K562 (cell line): Measurements from ENCODE around the gene ST7. TPM values are rescaled to one million over a fixed set of nuclear protein-coding genes. Genes with fewer than 3 reads are reported as not detected.

Experiments used
- ATAC-seq: fragments of 200-7000 bp; cut with Tn5 transposase; 3 replicates; pipeline ENCODE4 v1.9.1; 2020; ENCODE audit warnings: moderate library complexity
- BruUV-seq: library from RNA; stranded (reverse); fragments of 400-500 nt; replicated peaks from 2 replicates; lab custom pipeline; 2021; lab: Mats Ljungman, UMichigan
- CTCF ChIA-PET: fragments of 300-600 bp; formaldehyde crosslinking; extraction: SDS; loops from one replicate; lab custom pipeline; 2021; ENCODE audit warnings: low intra/inter-chr PET ratio; lab: Yijun Ruan, JAX
- POLR2A ChIA-PET: fragments of 300-600, 350-650 bp; sonication (Branson Sonifier 250); formaldehyde crosslinking; extraction: SDS; loops from one replicate; lab custom pipeline; 2021; ENCODE audit warnings: antibody characterized with exemption, inconsistent platforms; lab: Yijun Ruan, JAX
- DNase-seq, 4 experiments: peaks; one replicate each; pipeline versions ENCODE4 v3.0.0 to v3.0.0-alpha.2; 2011 to 2018; ENCODE audit warnings: low spot score in 3 of 4, mixed read lengths in 3 of 4; ENCODE audit errors: extremely low read depth in 1 of 4
- FAIRE-seq: peaks from 2 replicates; lab custom pipeline; 2011; peaks lifted over from hg19 to GRCh38; lab: Jason Lieb, UNC
- H2AFZ ChIP-seq: 2 replicates; pipeline ENCODE4 v1.6.0; 2011; ENCODE audit warnings: low read depth, low read length, control low read depth, inconsistent platforms
- H3K27ac ChIP-seq: fragments of 200-600 bp; 3 replicates; pipeline ENCODE4 v1.8.0; 2011; ENCODE audit warnings: low read depth, mild to moderate bottlenecking, control low read depth, inconsistent platforms, low read length, moderate library complexity, mixed read lengths; ENCODE audit errors: extremely low read depth
- H3K27me3 ChIP-seq, 2 experiments: fragments of 300-600 bp in 1 of 2; 2 replicates in 1 of 2; 3 replicates in 1 of 2; pipeline versions ENCODE4 v1.6.0 to v1.8.0; 2011; ENCODE audit warnings: inconsistent platforms in 2 of 2, low read length in 2 of 2, mild to moderate bottlenecking in 1 of 2, mixed read lengths in 1 of 2, moderate library complexity in 1 of 2; ENCODE audit not compliant: control insufficient read depth in 2 of 2, insufficient read depth in 2 of 2
- H3K36me3 ChIP-seq: fragments of 300-600 bp; 3 replicates; pipeline ENCODE4 v1.8.0; 2011; ENCODE audit warnings: mild to moderate bottlenecking, low read length, inconsistent platforms; ENCODE audit not compliant: control insufficient read depth, insufficient read depth
- H3K4me1 ChIP-seq, 2 experiments: fragments of 200-600 bp in 1 of 2; replicated peaks in 1 of 2; 2 replicates in 1 of 2; 3 replicates in 1 of 2; pipeline versions ENCODE4 v1.5.1 to v1.8.0; 2011; ENCODE audit warnings: inconsistent platforms in 2 of 2, low read length in 2 of 2, mild to moderate bottlenecking in 1 of 2, mixed read lengths in 1 of 2, moderate library complexity in 1 of 2; ENCODE audit not compliant: control insufficient read depth in 2 of 2, insufficient read depth in 2 of 2
- H3K4me2 ChIP-seq: 2 replicates; pipeline ENCODE4 v1.6.1; 2011; ENCODE audit warnings: low read length, control low read depth, inconsistent platforms, mixed read lengths; ENCODE audit not compliant: insufficient read depth
- H3K4me3 ChIP-seq: fragments of 200-600 bp; sonication (generic), shearing (Covaris generic); 2 replicates; pipeline ENCODE4 v1.5.1; 2016; ENCODE audit warnings: control low read depth, inconsistent platforms
- H3K79me2 ChIP-seq: fragments of 200-600 bp; 3 replicates; pipeline ENCODE4 v1.8.0; 2011; ENCODE audit warnings: low read length, inconsistent platforms; ENCODE audit not compliant: control insufficient read depth, insufficient read depth
- H3K9ac ChIP-seq, 2 experiments: 2 replicates each; pipeline versions ENCODE4 v1.6.0 to v1.6.1; 2011; ENCODE audit warnings: low read depth in 2 of 2, low read length in 2 of 2, control low read depth in 1 of 2, inconsistent platforms in 1 of 2, mild to moderate bottlenecking in 1 of 2, mixed read lengths in 1 of 2; ENCODE audit not compliant: insufficient read depth in 1 of 2
- H3K9me1 ChIP-seq: one replicate; pipeline ENCODE4 v1.6.0; 2011; ENCODE audit warnings: inconsistent platforms, mild to moderate bottlenecking, low read length, moderate library complexity; ENCODE audit not compliant: control insufficient read depth, insufficient read depth
- H3K9me3 ChIP-seq: replicated peaks from 2 replicates; pipeline ENCODE4 v1.5.1; 2011; ENCODE audit warnings: low read depth, low read length, inconsistent platforms; ENCODE audit not compliant: control insufficient read depth, insufficient read depth
- H4K20me1 ChIP-seq: replicated peaks from 2 replicates; pipeline ENCODE4 v1.6.1; 2011; ENCODE audit warnings: low read length, inconsistent platforms, mixed read lengths; ENCODE audit not compliant: control insufficient read depth, insufficient read depth
- ATF2 ChIP-seq: sonication (generic); formaldehyde crosslinking; IDR thresholded peaks from 2 replicates; pipeline ENCODE4 v1.8.1; 2022; ENCODE audit warnings: missing genetic modification reagents
- C11orf30 ChIP-seq: fragments of 450-650 bp; IDR thresholded peaks from 2 replicates; pipeline ENCODE4 v1.6.1; 2016; ENCODE audit warnings: low read depth, mild to moderate bottlenecking
- CAMTA2 ChIP-seq: fragments of 250-450 bp; sonication (Bioruptor Pico); conservative IDR thresholded peaks from 2 replicates; pipeline ENCODE4 v1.5.1; 2022
- CEBPG ChIP-seq, 3 experiments: fragments of 200-800 bp in 1 of 3; sonication (Bioruptor generic) in 1 of 3; sonication (generic) in 1 of 3; formaldehyde crosslinking in 1 of 3; IDR thresholded peaks in 2 of 3; conservative IDR thresholded peaks in 1 of 3; 2 replicates each; pipeline versions ENCODE4 v1.6.1 to v1.8.0; 2016 to 2022; ENCODE audit warnings: missing compliant biosample characterization in 2 of 3, missing genetic modification characterization in 2 of 3, mild to moderate bottlenecking in 1 of 3, missing genetic modification reagents in 1 of 3
- DIDO1 ChIP-seq: fragments of 450-650 bp; IDR thresholded peaks from 2 replicates; pipeline ENCODE4 v1.6.1; 2016; ENCODE audit warnings: low read depth, missing biosample characterization, missing genetic modification characterization
- MAFF ChIP-seq: IDR thresholded peaks from 2 replicates; pipeline ENCODE4 v1.6.1; 2012; ENCODE audit warnings: low read length, improper control_type of control experiment
- MAFK ChIP-seq: IDR thresholded peaks from 2 replicates; pipeline ENCODE4 v1.6.1; 2011; ENCODE audit warnings: low read length, improper control_type of control experiment
- MBD2 ChIP-seq: sonication (generic); IDR thresholded peaks from 2 replicates; pipeline ENCODE4 v1.6.1; 2016; ENCODE audit warnings: low read depth, borderline replicate concordance
- PYGO2 ChIP-seq: fragments of 450-650 bp; IDR thresholded peaks from 2 replicates; pipeline ENCODE4 v1.6.1; 2016; ENCODE audit warnings: mild to moderate bottlenecking, missing genetic modification characterization, moderate library complexity, missing compliant biosample characterization
- RBM39 ChIP-seq: fragments of 200-400 bp; formaldehyde crosslinking; optimal IDR thresholded peaks from 2 replicates; pipeline ENCODE3; 2018; ENCODE audit warnings: low read depth, low read length
- SNRNP70 ChIP-seq: fragments of 200-400 bp; formaldehyde crosslinking; optimal IDR thresholded peaks from 2 replicates; pipeline ENCODE3; 2017; ENCODE audit warnings: low read depth, low read length
- TCF3 ChIP-seq: sonication (generic); formaldehyde crosslinking; IDR thresholded peaks from 2 replicates; pipeline ENCODE4 v1.4.0; 2020; ENCODE audit warnings: mild to moderate bottlenecking, missing genetic modification reagents
- USF1 ChIP-seq: sonication (generic); formaldehyde crosslinking; IDR thresholded peaks from 2 replicates; pipeline ENCODE4 v1.9.0; 2022; ENCODE audit warnings: mild to moderate bottlenecking, missing genetic modification reagents
- ZBTB11 ChIP-seq, 3 experiments: fragments of 200-800 bp in 1 of 3; fragments of 250-450 bp in 1 of 3; fragments of 450-650 bp in 1 of 3; sonication (Bioruptor Pico) in 1 of 3; sonication (Bioruptor generic) in 1 of 3; formaldehyde crosslinking in 1 of 3; IDR thresholded peaks; 2 replicates each; pipeline versions ENCODE4 v1.6.1 to v1.8.0; 2016 to 2022; ENCODE audit warnings: mild to moderate bottlenecking in 2 of 3, missing genetic modification characterization in 2 of 3, missing compliant biosample characterization in 1 of 3, moderate library complexity in 1 of 3
- ZFX ChIP-seq: sonication (generic); formaldehyde crosslinking; IDR thresholded peaks from 2 replicates; pipeline ENCODE4 v1.8.0; 2022; ENCODE audit warnings: mild to moderate bottlenecking, missing genetic modification reagents, moderate library complexity
- ZNF316 ChIP-seq: fragments of 450-650 bp; IDR thresholded peaks from 2 replicates; pipeline ENCODE4 v1.6.1; 2016
- ZNF766 ChIP-seq: fragments of 200-800 bp; sonication (Bioruptor generic); conservative IDR thresholded peaks from 2 replicates; pipeline ENCODE4 v1.6.1; 2016; ENCODE audit warnings: missing genetic modification characterization, missing compliant biosample characterization
- WGBS: fragments of 100-300 bp; shearing (Covaris generic); methylation state at CpG from one replicate; pipeline ENCODE4 v1.1.6; 2016; ENCODE audit warnings: low coverage, mixed read lengths; ENCODE audit not compliant: insufficient coverage; ENCODE audit errors: missing lambda C conversion rate; 5-methylcytosine and 5-hydroxymethylcytosine counted together
- in situ Hi-C: fragments of 300-500 bp; cut with MboI; formaldehyde crosslinking; loops from 4 replicates; pipeline ENCODE4 v1.15.0; 2018; ENCODE audit warnings: inconsistent platforms, mixed read lengths
- intact Hi-C: fragments of 100-400 bp; cut with micrococcal nuclease; formaldehyde crosslinking; loops from 2 replicates; pipeline ENCODE4 v1.14.2; 2022
- polyA plus RNA-seq, 8 experiments: library from polyadenylated mRNA; depleted of rRNA in 4 of 8; stranded (reverse) in 5 of 8; unstranded in 3 of 8; fragments of >200 nt; fragmentation: Nextera tagmentation in 2 of 8; fragmentation: Illumina TruSeq in 1 of 8; extraction: Ambion mirVana in 2 of 8; extraction: Trizol in 1 of 8; gene quantifications; 2 replicates each; pipeline versions ENCODE4 v1.2.1 to v1.2.3, GENCODE V29; 2011 to 2014; ENCODE audit warnings: inconsistent platforms in 1 of 8, missing spikeins in 1 of 8
- total RNA-seq, 7 experiments: library from RNA; depleted of rRNA in 6 of 7; stranded (reverse); fragments of >200 nt in 6 of 7; fragmentation: Illumina TruSeq in 2 of 7; extraction: Trizol in 2 of 7; gene quantifications; 2 replicates each; pipeline versions ENCODE4 v1.2.1 to v1.2.3, GENCODE V29; 2011 to 2021; ENCODE audit warnings: low replicate concordance in 1 of 7

ST7 gene
- total and polyA plus RNA-seq, 9 of the 15 experiments (the other 6 are each of a cell fraction or from before 2014, with no cell fraction given) = 23.9 to 56.3 (median 36.9) TPM

DNA sequence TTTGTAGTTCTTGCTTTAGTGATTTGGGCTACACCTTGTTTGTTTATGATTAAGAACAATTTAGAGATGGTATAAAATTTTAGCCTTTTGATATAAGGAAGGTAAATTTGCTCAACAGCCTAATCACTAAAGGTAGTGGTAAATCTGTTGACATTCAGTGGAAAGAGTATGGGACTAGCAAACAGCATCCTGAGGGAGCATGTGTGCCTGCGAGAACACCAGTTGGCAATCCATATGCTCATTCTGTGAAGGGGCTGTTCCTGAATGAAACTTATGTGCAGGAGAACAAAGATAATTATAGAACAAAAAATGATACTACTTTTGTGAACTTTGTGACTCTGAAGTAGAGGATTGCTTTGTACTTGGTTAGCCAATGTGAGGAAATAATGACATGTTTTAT is 46.9 kb upstream of the ST7 start (continued):
- no peak for TF ChIP-seq ZFX (CRISPR knock-in tag)

- CTCF ChIA-PET = no interaction called here
- POLR2A ChIA-PET = interaction anchor here (0.9 kb wide), 1 partner anchor 14 kb away, joined by 3 read pairs; no protein-coding TSS in a partner anchor
- H3K27ac ChIP-seq = no peak overlapping the region
- no peak overlapping the region for H3K9ac ChIP-seq
- ATAC-seq (no peak), FAIRE-seq (no peak), DNase-seq (no peak)
- in situ Hi-C loops = no loop called here
- BruUV-seq = no TSS peak
- intact Hi-C loops = no loop called here
- no peaks in the 10 kb centered on the region for H3K79me2 ChIP-seq
- TF ChIP-seq ZNF766 (CRISPR knock-in tag) (no peak), MAFK (peak; percentile 7; the same call in 1 of the 2 replicates), DIDO1 (tag) (no peak), TCF3 (no peak), CAMTA2 (CRISPR knock-in tag) (no peak), ATF2 (CRISPR knock-in tag) (no peak), CEBPG (CRISPR knock-in tag; IDR thresholded peaks at IDR 0.05) (no peak), CEBPG (tag; conservative IDR thresholded peaks at IDR 0.05 in 1 of 2, IDR thresholded peaks at IDR 0.05 in 1 of 2) (no peak), MBD2 (no peak), MAFF (peak; percentile 41), C11orf30 (peak; percentile 52; the same call in 1 of the 2 replicates), ZBTB11 (CRISPR knock-in tag; IDR thresholded peaks at IDR 0.05) (no peak), PYGO2 (tag) (no peak), USF1 (no peak), ZNF316 (peak; percentile 74), RBM39 (no peak), SNRNP70 (no peak)
- no peak overlapping the region for H3K4me3 ChIP-seq
- no peak overlapping the region for H3K4me2 ChIP-seq
- H3K4me1 ChIP-seq = no peaks in the 10 kb centered on the region
- no peaks in the 10 kb centered on the region for H3K9me3 ChIP-seq
- H3K27me3 ChIP-seq = no peaks in the 10 kb centered on the region
- no peaks in the 10 kb centered on the region for H3K9me1 ChIP-seq
- peaks cover 86% of the 10 kb centered on the region for H3K36me3 ChIP-seq
- 91% methylated on average over 6 of the region's 6 CpGs for WGBS
- H4K20me1 ChIP-seq = no peaks in the 10 kb centered on the region
- no peak overlapping the region for H2AFZ ChIP-seq
These were observed 42.9 kb upstream of the ST7 start for GRCh38 chr7:116910383-116910782.
